Measurements from ENCODE around the gene PRKCH. TPM values are rescaled to one million over a fixed set of nuclear protein-coding genes. Genes with fewer than 3 reads are reported as not detected.

Gene PRKCH
- total and polyA plus RNA-seq, 2 donors from 2014 or later = 8.3 to 47.0 TPM

- FAIRE-seq = no peak
- Histone ChIP-seq H3K27ac (ENCODE audit: low read depth in 2 of 2, low read length in 2 of 2) (no peak overlapping the region), H3K36me3 (ENCODE audit: control insufficient read depth in 2 of 3, insufficient read depth in 3 of 3, low read length in 3 of 3) (no peaks in the 10 kb centered on the region), H3K9ac (ENCODE audit: low read length in 3 of 3) (no peak overlapping the region), H3K9me3 (ENCODE audit: control insufficient read depth in 2 of 3, insufficient read depth in 1 of 3, low read length in 3 of 3) (no peaks in the 10 kb centered on the region), H3K27me3 (ENCODE audit: control insufficient read depth, insufficient read depth, low read length) (no peaks in the 10 kb centered on the region), H3K4me1 (ENCODE audit: control insufficient read depth in 2 of 3, insufficient read depth in 2 of 3, low read depth in 1 of 3, low read length in 3 of 3) (peaks cover 0 to 5% (median 2%) of the 10 kb centered on the region in 3 donors), H3K4me3 (ENCODE audit: low read length in 3 of 3) (no peak overlapping the region)
- TF ChIP-seq, protein P1, sequence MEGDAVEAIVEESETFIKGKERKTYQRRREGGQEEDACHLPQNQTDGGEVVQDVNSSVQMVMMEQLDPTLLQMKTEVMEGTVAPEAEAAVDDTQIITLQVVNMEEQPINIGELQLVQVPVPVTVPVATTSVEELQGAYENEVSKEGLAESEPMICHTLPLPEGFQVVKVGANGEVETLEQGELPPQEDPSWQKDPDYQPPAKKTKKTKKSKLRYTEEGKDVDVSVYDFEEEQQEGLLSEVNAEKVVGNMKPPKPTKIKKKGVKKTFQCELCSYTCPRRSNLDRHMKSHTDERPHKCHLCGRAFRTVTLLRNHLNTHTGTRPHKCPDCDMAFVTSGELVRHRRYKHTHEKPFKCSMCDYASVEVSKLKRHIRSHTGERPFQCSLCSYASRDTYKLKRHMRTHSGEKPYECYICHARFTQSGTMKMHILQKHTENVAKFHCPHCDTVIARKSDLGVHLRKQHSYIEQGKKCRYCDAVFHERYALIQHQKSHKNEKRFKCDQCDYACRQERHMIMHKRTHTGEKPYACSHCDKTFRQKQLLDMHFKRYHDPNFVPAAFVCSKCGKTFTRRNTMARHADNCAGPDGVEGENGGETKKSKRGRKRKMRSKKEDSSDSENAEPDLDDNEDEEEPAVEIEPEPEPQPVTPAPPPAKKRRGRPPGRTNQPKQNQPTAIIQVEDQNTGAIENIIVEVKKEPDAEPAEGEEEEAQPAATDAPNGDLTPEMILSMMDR (IDR thresholded peaks at IDR 0.05; ENCODE audit: borderline replicate concordance, extremely low read depth, insufficient read depth) = no peak
- intact Hi-C loops (cut with DNase I) = no loop called here
- DNase-seq = no peak
Measured at GRCh38 chr14:61434311-61434710, 112.9 kb downstream of the PRKCH start.

GRCh38 chr14:61435563-61436337 is 114.4 kb downstream of the PRKCH start:
- Histone ChIP-seq H3K9ac (ENCODE audit: low read length in 3 of 3) (no peak overlapping the region), H3K36me3 (ENCODE audit: control insufficient read depth in 2 of 3, insufficient read depth in 3 of 3, low read length in 3 of 3) (no peaks in the 10 kb centered on the region), H3K4me1 (ENCODE audit: control insufficient read depth in 2 of 3, insufficient read depth in 2 of 3, low read depth in 1 of 3, low read length in 3 of 3) (peaks cover 0 to 10% (median 8%) of the 10 kb centered on the region in 3 donors), H3K27me3 (ENCODE audit: control insufficient read depth, insufficient read depth, low read length) (no peaks in the 10 kb centered on the region), H3K4me3 (ENCODE audit: low read length in 3 of 3) (no peak overlapping the region), H3K9me3 (ENCODE audit: control insufficient read depth in 2 of 3, insufficient read depth in 1 of 3, low read length in 3 of 3) (no peaks in the 10 kb centered on the region), H3K27ac (ENCODE audit: low read depth in 2 of 2, low read length in 2 of 2) (no peak overlapping the region)
- TF ChIP-seq, protein P1 (IDR thresholded peaks at IDR 0.05; ENCODE audit: borderline replicate concordance, extremely low read depth, insufficient read depth) = no peak
- FAIRE-seq = no peak
- no peak for DNase-seq
- intact Hi-C loops (cut with DNase I) = no loop called here

DNA sequence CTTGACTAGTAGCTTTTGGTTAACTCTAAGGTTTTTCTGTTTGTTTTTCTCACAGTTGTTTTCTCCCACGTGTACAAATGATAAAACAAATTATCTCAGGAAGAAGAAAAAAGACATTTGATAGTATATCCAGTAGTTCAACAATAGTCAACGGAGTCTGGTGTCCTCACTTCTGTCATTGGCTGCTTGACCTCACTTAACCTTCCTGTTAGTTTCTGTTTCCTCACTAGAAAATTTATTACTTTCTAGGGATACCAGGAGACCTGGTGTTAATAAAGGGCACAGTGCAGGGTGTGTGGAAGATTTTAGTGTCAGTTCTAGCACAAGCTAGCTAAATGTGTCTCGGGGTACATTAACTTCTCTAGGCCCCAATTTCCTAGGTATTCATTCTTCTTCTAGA is 116.0 kb downstream of the PRKCH start:
- no peak overlapping the region for H3K4me3 ChIP-seq (ENCODE audit: low read length in 3 of 3)
- peaks cover 0 to 10% (median 8%) of the 10 kb centered on the region in 3 donors for H3K4me1 ChIP-seq (ENCODE audit: control insufficient read depth in 2 of 3, insufficient read depth in 2 of 3, low read depth in 1 of 3, low read length in 3 of 3)
- H3K27me3 ChIP-seq (ENCODE audit: control insufficient read depth, insufficient read depth, low read length) = no peaks in the 10 kb centered on the region
- no peak overlapping the region for H3K27ac ChIP-seq (ENCODE audit: low read depth in 2 of 2, low read length in 2 of 2)
- no peaks in the 10 kb centered on the region for H3K36me3 ChIP-seq (ENCODE audit: control insufficient read depth in 2 of 3, insufficient read depth in 3 of 3, low read length in 3 of 3)
- no peaks in the 10 kb centered on the region for H3K9me3 ChIP-seq (ENCODE audit: control insufficient read depth in 2 of 3, insufficient read depth in 1 of 3, low read length in 3 of 3)
- intact Hi-C loops (cut with DNase I) = no loop called here
- no peak overlapping the region for H3K9ac ChIP-seq (ENCODE audit: low read length in 3 of 3)
- DNase-seq (peak in 2 of 5 donors; percentile 51 to 66), FAIRE-seq (no peak)
- TF ChIP-seq, protein P1 (IDR thresholded peaks at IDR 0.05; ENCODE audit: borderline replicate concordance, extremely low read depth, insufficient read depth) = no peak

Measured in kidney (tissue), 14 donors.